ENCODE data around the gene IPO13.

The IPO13 gene

GRCh38 chr1:43956234-43956633 lies 9.5 kb downstream of the IPO13 start:
- H3K79me2 ChIP-seq (ENCODE audit: insufficient read depth, low read length), result no peaks in the 10 kb centered on the region
- H3K9ac ChIP-seq (ENCODE audit: low read depth, low read length, poor library complexity, severe bottlenecking), result no peak overlapping the region
- no peak overlapping the region for H3K4me3 ChIP-seq (ENCODE audit: low read length, poor library complexity, severe bottlenecking)
- no peaks in the 10 kb centered on the region for H3K9me3 ChIP-seq (ENCODE audit: insufficient read depth, low read depth, low read length)
- H3F3A ChIP-seq (ENCODE audit: low read depth), result no peaks in the 10 kb centered on the region
- H3K4me2 ChIP-seq (ENCODE audit: low read depth, low read length, poor library complexity, severe bottlenecking), result no peak overlapping the region
- no peaks in the 10 kb centered on the region for H3K9me2 ChIP-seq (replicated peaks; ENCODE audit: low read depth, low read length)
- H4K20me1 ChIP-seq (ENCODE audit: insufficient read depth, low read length, poor library complexity, severe bottlenecking), result no peaks in the 10 kb centered on the region
- H3K27me3 ChIP-seq (ENCODE audit: insufficient read depth, low read length, poor library complexity, severe bottlenecking), result no peaks in the 10 kb centered on the region
- H2AFZ ChIP-seq (ENCODE audit: low read length), result no peak overlapping the region
- no peak for TF ChIP-seq EZH2phosphoT487 (IDR thresholded peaks at IDR 0.05; ENCODE audit: borderline replicate concordance)
- no peak for TF ChIP-seq CTCF (conservative IDR thresholded peaks at IDR 0.05; ENCODE audit: low read length)
- H3K4me1 ChIP-seq (ENCODE audit: insufficient read depth, low read length, poor library complexity, severe bottlenecking), result no peaks in the 10 kb centered on the region
- no peaks in the 10 kb centered on the region for H3K36me3 ChIP-seq (ENCODE audit: insufficient read depth, low read length)

DNA sequence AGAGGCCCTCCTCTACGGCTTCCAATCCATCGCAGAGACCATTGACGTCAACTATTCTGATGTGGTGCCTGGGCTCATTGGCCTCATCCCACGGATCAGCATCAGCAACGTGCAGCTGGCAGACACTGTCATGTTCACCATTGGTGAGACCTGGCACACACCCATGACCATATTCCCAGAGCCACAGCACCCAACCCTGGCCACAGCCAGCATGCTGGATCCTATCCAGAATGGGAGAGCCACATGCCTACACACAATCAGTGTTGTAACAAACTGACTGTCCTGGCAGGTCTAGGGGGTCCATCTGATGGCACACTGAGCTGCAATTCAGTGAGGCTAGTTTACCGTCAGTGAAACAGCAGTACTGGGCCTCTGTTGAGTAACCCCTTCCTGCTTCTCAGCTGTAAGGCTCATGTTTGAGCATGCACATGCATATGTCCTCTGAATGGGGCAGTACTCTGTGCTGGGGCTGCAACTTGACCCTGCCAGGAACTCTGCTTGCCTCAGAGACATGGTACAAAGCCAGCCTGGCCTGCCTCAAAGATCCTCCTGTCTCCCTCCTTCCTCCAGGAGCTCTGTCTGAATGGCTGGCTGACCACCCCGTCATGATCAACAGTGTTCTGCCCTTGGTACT lies 10.8 kb downstream of the IPO13 start:
- Histone ChIP-seq H4K20me1 (ENCODE audit: insufficient read depth, low read length, poor library complexity, severe bottlenecking) (no peaks in the 10 kb centered on the region), H3K9me2 (replicated peaks; ENCODE audit: low read depth, low read length) (no peaks in the 10 kb centered on the region), H2AFZ (ENCODE audit: low read length) (no peak overlapping the region), H3K4me3 (ENCODE audit: low read length, poor library complexity, severe bottlenecking) (no peak overlapping the region), H3K79me2 (ENCODE audit: insufficient read depth, low read length) (no peaks in the 10 kb centered on the region), H3K9me3 (ENCODE audit: insufficient read depth, low read depth, low read length) (no peaks in the 10 kb centered on the region), H3K36me3 (ENCODE audit: insufficient read depth, low read length) (no peaks in the 10 kb centered on the region), H3K4me1 (ENCODE audit: insufficient read depth, low read length, poor library complexity, severe bottlenecking) (no peaks in the 10 kb centered on the region), H3K4me2 (ENCODE audit: low read depth, low read length, poor library complexity, severe bottlenecking) (no peak overlapping the region), H3K9ac (ENCODE audit: low read depth, low read length, poor library complexity, severe bottlenecking) (no peak overlapping the region), H3F3A (ENCODE audit: low read depth) (no peaks in the 10 kb centered on the region), H3K27me3 (ENCODE audit: insufficient read depth, low read length, poor library complexity, severe bottlenecking) (no peaks in the 10 kb centered on the region)
- TF ChIP-seq EZH2phosphoT487 (IDR thresholded peaks at IDR 0.05; ENCODE audit: borderline replicate concordance), result no peak
- no peak for TF ChIP-seq CTCF (conservative IDR thresholded peaks at IDR 0.05; ENCODE audit: low read length)

DNA sequence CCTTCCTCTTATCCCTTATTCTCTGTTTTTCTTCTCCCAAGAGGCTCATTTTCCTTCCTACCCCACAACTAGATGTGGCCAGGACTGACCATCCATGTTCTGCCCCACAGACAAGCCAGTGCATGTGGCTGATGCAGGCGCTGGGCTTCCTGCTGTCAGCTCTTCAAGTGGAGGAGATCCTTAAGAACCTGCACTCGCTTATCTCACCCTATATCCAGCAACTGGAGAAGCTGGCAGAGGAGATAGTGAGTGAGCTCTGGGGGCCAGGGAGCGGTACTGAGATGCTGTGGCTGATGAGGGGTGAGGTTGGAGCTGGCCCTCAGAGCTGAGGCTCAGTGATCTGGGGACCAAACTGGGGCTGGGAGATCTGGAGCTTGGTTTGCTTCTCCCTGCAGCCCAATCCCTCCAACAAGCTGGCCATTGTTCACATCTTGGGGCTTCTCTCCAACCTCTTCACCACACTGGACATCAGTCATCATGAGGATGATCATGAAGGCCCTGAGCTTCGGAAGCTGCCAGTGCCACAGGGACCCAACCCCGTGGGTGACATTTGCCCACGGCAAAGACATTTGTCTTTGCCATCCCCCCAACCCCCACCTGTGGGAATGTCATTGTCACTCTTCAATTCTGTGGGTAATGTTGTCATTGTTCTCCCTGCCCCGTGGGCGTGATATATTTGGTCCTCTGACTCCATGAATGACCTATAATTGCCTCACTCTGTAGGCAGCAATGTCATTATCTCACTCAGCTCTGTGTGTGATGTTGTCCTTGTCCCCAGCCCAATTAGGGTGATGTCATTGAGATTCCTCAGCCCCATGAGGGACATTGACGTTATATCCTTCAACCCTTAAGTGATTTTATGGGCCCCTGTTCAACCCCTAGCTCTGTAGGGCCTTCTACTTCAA lies 11.9 kb downstream of the IPO13 start:
- no peak overlapping the region for H2AFZ ChIP-seq (ENCODE audit: low read length)
- no peaks in the 10 kb centered on the region for H3K9me3 ChIP-seq (ENCODE audit: insufficient read depth, low read depth, low read length)
- H3K79me2 ChIP-seq (ENCODE audit: insufficient read depth, low read length), result no peaks in the 10 kb centered on the region
- H3K4me2 ChIP-seq (ENCODE audit: low read depth, low read length, poor library complexity, severe bottlenecking), result no peak overlapping the region
- H4K20me1 ChIP-seq (ENCODE audit: insufficient read depth, low read length, poor library complexity, severe bottlenecking), result no peaks in the 10 kb centered on the region
- TF ChIP-seq CTCF (conservative IDR thresholded peaks at IDR 0.05; ENCODE audit: low read length), result no peak
- no peaks in the 10 kb centered on the region for H3K36me3 ChIP-seq (ENCODE audit: insufficient read depth, low read length)
- no peak overlapping the region for H3K4me3 ChIP-seq (ENCODE audit: low read length, poor library complexity, severe bottlenecking)
- no peaks in the 10 kb centered on the region for H3F3A ChIP-seq (ENCODE audit: low read depth)
- no peaks in the 10 kb centered on the region for H3K9me2 ChIP-seq (replicated peaks; ENCODE audit: low read depth, low read length)
- H3K4me1 ChIP-seq (ENCODE audit: insufficient read depth, low read length, poor library complexity, severe bottlenecking), result no peaks in the 10 kb centered on the region
- no peaks in the 10 kb centered on the region for H3K27me3 ChIP-seq (ENCODE audit: insufficient read depth, low read length, poor library complexity, severe bottlenecking)
- H3K9ac ChIP-seq (ENCODE audit: low read depth, low read length, poor library complexity, severe bottlenecking), result no peak overlapping the region
